Fibroblast of the aortic adventitia (primary cell): Measurements from ENCODE around the gene RNF126. TPM values are rescaled to one million over a fixed set of nuclear protein-coding genes. Genes with fewer than 3 reads are reported as not detected.
"Not testable (repeated sequence)": the region's sequence is repeated elsewhere in the genome, so short reads cannot be mapped to it uniquely, and the experiment has no call there.

Experiments used
- DNase-seq: peaks from one replicate; pipeline ENCODE4 v3.0.0-alpha.2; 2010; ENCODE audit warnings: low read depth
- H3K4me3 ChIP-seq: 2 replicates; pipeline ENCODE4 v1.5.1; 2011; ENCODE audit warnings: low read depth, mild to moderate bottlenecking, control low read depth, low read length, moderate library complexity
- CTCF ChIP-seq: IDR thresholded peaks from 2 replicates; pipeline ENCODE4 v1.5.1; 2011; ENCODE audit warnings: mild to moderate bottlenecking, low read length, control low read depth, inconsistent platforms; ENCODE audit not compliant: insufficient read depth
- total RNA-seq: library from RNA; depleted of rRNA; stranded (reverse); fragments of >200 nt; gene quantifications from 2 replicates; pipeline ENCODE4 v1.2.3, GENCODE V29; 2012; ENCODE audit warnings: low replicate concordance

RNF126 gene
- total RNA-seq, 1 donor: 28.9 TPM

GRCh38 chr19:704447-704741 lies 41.4 kb upstream of the RNF126 start:
- no peak for DNase-seq
- H3K4me3 ChIP-seq: no peak overlapping the region
- no peak for TF ChIP-seq CTCF

GRCh38 chr19:703651-704446 lies 40.8 kb upstream of the RNF126 start:
- no peak for TF ChIP-seq CTCF
- peak overlapping the region; percentile 22 for H3K4me3 ChIP-seq
- DNase-seq: peak; percentile 50

GRCh38 chr19:703329-703650 lies 40.3 kb upstream of the RNF126 start:
- TF ChIP-seq CTCF: no peak
- DNase-seq: no peak
- H3K4me3 ChIP-seq: peak overlapping the region; percentile 22

- not testable (repeated sequence) for H3K4me3 ChIP-seq, DNase-seq
Observed at GRCh38 chr19:702847-703246, 39.8 kb upstream of the RNF126 start.

GRCh38 chr19:699885-700284 lies 36.9 kb upstream of the RNF126 start:
- DNase-seq, H3K4me3 ChIP-seq: not testable (repeated sequence)

- H3K4me3 ChIP-seq, DNase-seq: not testable (repeated sequence)
Observed at GRCh38 chr19:698529-698928, 35.5 kb upstream of the RNF126 start.

GRCh38 chr19:695352-695949 lies 32.4 kb upstream of the RNF126 start, which contains the start of gene PRSS57:
PRSS57 (minus strand) TSS chr19:695452; CDS start chr19:695430, 22 bp downstream.
- DNase-seq: no peak
- no peak for TF ChIP-seq CTCF
- H3K4me3 ChIP-seq: no peak within 1 kb of the TSS

GRCh38 chr19:694481-695351 lies 31.7 kb upstream of the RNF126 start:
- H3K4me3 ChIP-seq: no peak overlapping the region
- no peak for DNase-seq
- no peak for TF ChIP-seq CTCF
